ENCODE data around the gene NSF. TPM values are rescaled to one million over a fixed set of nuclear protein-coding genes. Genes with fewer than 3 reads are reported as not detected.
"Not testable (repeated sequence)": the region's sequence is repeated elsewhere in the genome, so short reads cannot be mapped to it uniquely, and the experiment has no call there.

The NSF gene
- polyA plus RNA-seq, 4 donors = 14.1 to 29.9 (median 20.1) TPM

DNA sequence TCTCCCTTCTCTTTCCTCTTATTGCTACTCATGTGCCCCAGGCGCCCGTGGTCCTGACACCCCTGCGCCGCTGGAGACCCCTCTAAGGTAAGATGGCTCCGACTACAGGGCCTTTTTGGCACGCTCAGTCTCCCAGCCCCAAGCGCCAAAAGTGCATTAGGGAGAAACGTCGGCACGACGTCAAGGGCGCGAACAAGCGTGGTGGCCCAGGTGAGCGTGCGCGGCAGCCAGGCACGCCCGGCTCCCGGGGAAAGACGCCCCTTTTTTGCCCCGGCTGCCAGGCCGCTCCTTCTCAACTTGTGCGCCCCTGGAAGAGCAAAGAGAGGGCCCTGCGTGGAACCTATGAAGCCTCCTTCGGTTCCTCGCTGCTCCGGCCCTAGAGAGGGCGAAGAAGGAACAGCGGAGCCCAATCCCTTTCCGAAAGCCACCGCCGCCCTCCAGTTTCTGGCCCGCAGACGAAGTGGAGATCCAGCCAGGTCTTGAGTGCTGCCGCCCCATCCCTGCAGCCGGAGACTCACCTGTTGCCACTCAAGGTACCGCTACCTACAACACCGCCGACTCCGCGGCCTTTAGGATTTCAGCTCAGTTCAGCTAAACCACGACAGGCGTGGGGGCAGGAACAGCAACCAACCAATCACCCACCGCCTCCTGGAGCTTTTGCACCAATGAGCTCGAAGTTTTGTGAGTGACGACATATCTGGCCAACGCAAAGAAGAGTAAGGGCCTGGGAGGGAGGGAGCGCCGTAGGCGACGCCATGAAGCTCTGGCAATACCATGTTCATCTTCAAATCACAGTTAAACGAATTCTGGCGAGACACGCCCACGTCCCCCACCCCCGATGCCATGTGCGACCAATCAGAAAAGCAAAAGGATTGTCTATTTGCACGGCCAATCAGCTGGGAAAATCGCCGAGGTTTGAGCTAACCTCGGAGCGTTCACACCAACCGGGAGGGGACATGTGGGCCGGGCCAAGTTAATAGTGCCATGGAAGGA is 11.1 kb upstream of the NSF start, which contains the start of gene ARL17A:
Gene ARL17A (minus strand): TSS at position 609 of the 993 bp plus-strand sequence. CDS start 3,369 bp downstream, outside the sequence.
- WGBS, 3 donors = 0 to 1% methylated on average over 2 to 14 of the region's 65 CpGs; no CpG with 5 or more reads in 1 of the 3 donors
- H3K4me3 ChIP-seq (ENCODE audit: low read depth in 1 of 3, low read length in 3 of 3) = peak within 1 kb of the TSS in 1 of 3 donors; percentile 13
- FAIRE-seq = peak; percentile 89
- H3K9me3 ChIP-seq (ENCODE audit: control insufficient read depth in 2 of 2, insufficient read depth in 1 of 2, low read depth in 1 of 2, low read length in 1 of 2); H3K36me3 ChIP-seq (ENCODE audit: control insufficient read depth in 3 of 3, insufficient read depth in 2 of 3, low read depth in 1 of 3, low read length in 3 of 3); H3K4me1 ChIP-seq (ENCODE audit: control insufficient read depth in 3 of 3, insufficient read depth in 2 of 3, low read depth in 1 of 3, low read length in 2 of 3); DNase-seq; H3K27me3 ChIP-seq (ENCODE audit: control insufficient read depth in 3 of 3, insufficient read depth in 3 of 3, low read length in 3 of 3): not testable (repeated sequence)
- peak within 1 kb of the TSS in 1 of 3 donors; percentile 44 for H3K27ac ChIP-seq (ENCODE audit: low read depth in 1 of 3, low read length in 2 of 3)

DNA sequence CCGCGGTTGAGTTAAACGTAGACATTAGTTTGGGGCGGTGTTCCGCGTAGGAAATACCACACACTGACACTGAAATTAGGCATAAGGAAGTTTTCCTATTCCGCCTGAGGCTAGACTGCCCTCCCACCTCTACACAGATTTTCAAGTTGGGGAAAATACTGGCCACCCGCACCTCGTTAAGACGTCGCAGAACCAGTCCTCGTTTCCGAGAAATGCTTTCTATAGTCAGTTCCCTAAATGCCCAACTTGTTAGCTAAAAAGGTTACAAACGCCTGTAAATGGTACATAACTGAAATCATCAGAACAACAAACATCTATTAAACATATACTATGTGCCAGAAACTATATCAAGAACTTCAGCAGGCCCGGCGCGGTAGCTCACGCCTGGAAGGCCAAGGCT is 10.4 kb upstream of the NSF start:
- H3K27ac ChIP-seq (ENCODE audit: low read depth in 1 of 3, low read length in 2 of 3) = peak overlapping the region in 1 of 3 donors; percentile 44

DNA sequence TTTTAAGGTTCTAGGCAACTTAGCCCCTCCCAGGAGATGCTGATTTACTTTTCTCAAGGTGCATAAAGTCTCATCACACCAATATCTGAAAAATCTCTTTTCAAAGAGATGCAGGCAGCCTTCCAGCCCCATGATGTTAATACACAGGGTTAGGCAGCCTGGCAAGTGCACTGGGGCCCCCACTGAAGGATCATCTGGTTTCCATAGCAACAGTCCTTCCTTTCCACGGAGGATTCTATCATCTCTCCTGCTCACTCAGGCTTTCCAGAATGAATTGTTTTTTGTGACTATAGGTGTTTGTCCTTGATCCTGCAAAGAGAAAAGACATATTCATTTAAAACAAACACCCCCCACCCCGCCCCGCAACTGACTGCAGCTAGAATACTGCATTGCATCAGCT is 5.0 kb upstream of the NSF start:
- FAIRE-seq = not testable (repeated sequence)

More for the DNA sequence above, 10.4 kb upstream of the NSF start:
- H3K4me1 ChIP-seq (ENCODE audit: control insufficient read depth in 3 of 3, insufficient read depth in 2 of 3, low read depth in 1 of 3, low read length in 2 of 3); H3K9me3 ChIP-seq (ENCODE audit: control insufficient read depth in 2 of 2, insufficient read depth in 1 of 2, low read depth in 1 of 2, low read length in 1 of 2); H3K36me3 ChIP-seq (ENCODE audit: control insufficient read depth in 3 of 3, insufficient read depth in 2 of 3, low read depth in 1 of 3, low read length in 3 of 3); FAIRE-seq; DNase-seq; H3K27me3 ChIP-seq (ENCODE audit: control insufficient read depth in 3 of 3, insufficient read depth in 3 of 3, low read length in 3 of 3): not testable (repeated sequence)
- WGBS, 3 donors = 10 to 26% (median 12%) methylated on average over 5 to 9 of the region's 18 CpGs
- peak overlapping the region in 1 of 3 donors; percentile 13 for H3K4me3 ChIP-seq (ENCODE audit: low read depth in 1 of 3, low read length in 3 of 3)

DNA sequence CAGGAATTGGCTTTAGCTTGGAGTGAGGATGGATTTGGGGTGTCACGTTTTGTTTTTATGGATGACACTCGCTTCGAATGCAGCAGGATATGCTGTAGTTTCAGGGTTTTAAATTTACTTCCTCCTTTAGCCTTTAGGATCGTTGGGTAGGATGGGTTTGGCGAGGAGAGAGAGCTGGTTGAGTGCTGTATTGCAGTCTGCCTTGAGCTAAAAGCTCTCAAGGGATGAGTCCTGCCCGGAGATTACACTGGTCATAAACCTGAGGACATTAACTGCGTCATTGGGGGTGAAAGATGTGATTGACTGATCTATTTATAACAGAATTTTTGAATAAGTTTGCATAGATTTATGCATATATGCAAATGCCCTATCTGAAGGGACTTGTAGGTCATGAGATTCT is 863 bp downstream of the NSF start:
- DNase-seq = not testable (repeated sequence)

More for the DNA sequence above, 5.0 kb upstream of the NSF start:
- H3K9me3 ChIP-seq (ENCODE audit: control insufficient read depth in 2 of 2, insufficient read depth in 1 of 2, low read depth in 1 of 2, low read length in 1 of 2); H3K27me3 ChIP-seq (ENCODE audit: control insufficient read depth in 3 of 3, insufficient read depth in 3 of 3, low read length in 3 of 3); H3K27ac ChIP-seq (ENCODE audit: low read depth in 1 of 3, low read length in 2 of 3); H3K4me1 ChIP-seq (ENCODE audit: control insufficient read depth in 3 of 3, insufficient read depth in 2 of 3, low read depth in 1 of 3, low read length in 2 of 3); DNase-seq; H3K4me3 ChIP-seq (ENCODE audit: low read depth in 1 of 3, low read length in 3 of 3); H3K36me3 ChIP-seq (ENCODE audit: control insufficient read depth in 3 of 3, insufficient read depth in 2 of 3, low read depth in 1 of 3, low read length in 3 of 3): not testable (repeated sequence)
- WGBS, 3 donors = no CpG with 5 or more reads among the region's 3 CpGs

DNA sequence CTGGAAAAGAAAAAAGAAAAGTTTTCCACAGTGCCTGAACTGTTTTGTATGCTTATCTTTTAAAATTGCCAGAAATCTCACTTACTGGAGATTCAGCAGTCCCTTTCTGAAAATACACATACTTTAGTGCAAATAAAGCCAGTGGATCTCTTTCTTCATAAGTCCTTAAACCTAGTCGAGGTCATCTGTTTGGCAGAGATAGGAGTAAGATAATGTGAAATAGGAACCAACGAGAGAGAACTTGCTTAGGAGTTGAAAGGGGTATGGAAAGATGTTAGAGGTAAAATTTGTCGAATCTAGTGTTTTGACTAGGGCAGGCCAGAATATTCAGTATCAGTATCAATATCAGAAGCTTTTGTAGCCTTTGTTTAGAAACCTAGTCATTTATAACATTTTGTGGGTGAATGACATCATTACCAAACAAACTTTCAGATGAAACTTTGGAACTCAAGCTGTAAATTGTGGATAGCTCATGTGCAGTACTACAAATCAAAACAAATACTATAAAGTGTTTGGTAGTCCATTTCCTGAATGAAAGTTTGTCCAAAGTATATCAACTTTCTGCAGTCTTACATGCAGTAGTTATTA is 8.0 kb downstream of the NSF start:
- not testable (repeated sequence) for H3K9me3 ChIP-seq (ENCODE audit: control insufficient read depth in 2 of 2, insufficient read depth in 1 of 2, low read depth in 1 of 2, low read length in 1 of 2); H3K36me3 ChIP-seq (ENCODE audit: control insufficient read depth in 3 of 3, insufficient read depth in 2 of 3, low read depth in 1 of 3, low read length in 3 of 3); FAIRE-seq; H3K4me1 ChIP-seq (ENCODE audit: control insufficient read depth in 3 of 3, insufficient read depth in 2 of 3, low read depth in 1 of 3, low read length in 2 of 3); H3K27me3 ChIP-seq (ENCODE audit: control insufficient read depth in 3 of 3, insufficient read depth in 3 of 3, low read length in 3 of 3); DNase-seq; H3K4me3 ChIP-seq (ENCODE audit: low read depth in 1 of 3, low read length in 3 of 3); H3K27ac ChIP-seq (ENCODE audit: low read depth in 1 of 3, low read length in 2 of 3)
- 9 to 23% (median 10%) methylated on average over 2 of the region's 3 CpGs for WGBS, 3 donors

More for the DNA sequence above, 863 bp downstream of the NSF start:
- not testable (repeated sequence) for H3K27me3 ChIP-seq (ENCODE audit: control insufficient read depth in 3 of 3, insufficient read depth in 3 of 3, low read length in 3 of 3); H3K9me3 ChIP-seq (ENCODE audit: control insufficient read depth in 2 of 2, insufficient read depth in 1 of 2, low read depth in 1 of 2, low read length in 1 of 2); H3K4me3 ChIP-seq (ENCODE audit: low read depth in 1 of 3, low read length in 3 of 3); H3K27ac ChIP-seq (ENCODE audit: low read depth in 1 of 3, low read length in 2 of 3); FAIRE-seq; H3K36me3 ChIP-seq (ENCODE audit: control insufficient read depth in 3 of 3, insufficient read depth in 2 of 3, low read depth in 1 of 3, low read length in 3 of 3); H3K4me1 ChIP-seq (ENCODE audit: control insufficient read depth in 3 of 3, insufficient read depth in 2 of 3, low read depth in 1 of 3, low read length in 2 of 3)
- WGBS, 3 donors = no CpG with 5 or more reads among the region's 7 CpGs

DNA sequence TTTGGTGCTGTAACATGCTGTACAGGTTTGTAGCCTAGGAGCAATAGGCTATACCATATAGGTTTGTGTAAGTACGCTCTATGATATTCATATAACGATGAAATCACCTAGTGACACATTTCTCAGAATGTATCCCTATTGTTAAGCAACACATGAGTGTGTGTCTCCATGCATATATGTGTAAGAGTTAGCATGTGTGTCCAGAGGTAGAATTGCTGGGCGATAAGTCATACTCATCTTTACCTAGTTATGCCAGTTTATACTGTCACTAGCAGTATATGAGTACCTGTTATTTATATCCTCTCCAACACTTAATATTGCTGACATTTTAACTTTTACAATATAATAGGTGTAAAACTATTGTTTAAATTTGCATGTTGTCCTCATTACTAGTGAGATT is 10.3 kb downstream of the NSF start:
- H3K36me3 ChIP-seq (ENCODE audit: control insufficient read depth in 3 of 3, insufficient read depth in 2 of 3, low read depth in 1 of 3, low read length in 3 of 3); FAIRE-seq; H3K27me3 ChIP-seq (ENCODE audit: control insufficient read depth in 3 of 3, insufficient read depth in 3 of 3, low read length in 3 of 3); H3K4me1 ChIP-seq (ENCODE audit: control insufficient read depth in 3 of 3, insufficient read depth in 2 of 3, low read depth in 1 of 3, low read length in 2 of 3); H3K27ac ChIP-seq (ENCODE audit: low read depth in 1 of 3, low read length in 2 of 3); H3K9me3 ChIP-seq (ENCODE audit: control insufficient read depth in 2 of 2, insufficient read depth in 1 of 2, low read depth in 1 of 2, low read length in 1 of 2); DNase-seq; H3K4me3 ChIP-seq (ENCODE audit: low read depth in 1 of 3, low read length in 3 of 3): not testable (repeated sequence)
- no CpG with 5 or more reads among the region's 3 CpGs for WGBS, 3 donors

DNA sequence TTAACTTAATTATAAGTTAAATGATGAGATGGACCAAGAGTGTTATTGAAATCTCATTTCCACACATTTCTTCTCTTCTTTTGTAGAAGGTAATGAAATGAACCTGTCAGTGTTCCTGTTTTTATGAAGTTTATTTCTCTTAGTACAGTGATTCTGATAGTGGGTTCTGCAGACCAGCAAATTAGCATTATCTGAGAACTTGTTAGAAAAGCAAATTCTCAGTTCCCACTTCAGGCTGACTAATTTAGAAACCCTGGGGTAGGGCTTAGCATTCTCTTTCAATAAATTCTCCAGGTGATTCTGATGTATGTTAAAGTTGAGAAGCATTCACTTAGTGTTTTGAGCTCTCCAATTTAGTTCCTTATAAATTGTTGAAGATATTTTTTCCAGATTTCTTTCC is 12.7 kb downstream of the NSF start:
- not testable (repeated sequence) for FAIRE-seq; H3K27me3 ChIP-seq (ENCODE audit: control insufficient read depth in 3 of 3, insufficient read depth in 3 of 3, low read length in 3 of 3); DNase-seq; H3K4me3 ChIP-seq (ENCODE audit: low read depth in 1 of 3, low read length in 3 of 3); H3K9me3 ChIP-seq (ENCODE audit: control insufficient read depth in 2 of 2, insufficient read depth in 1 of 2, low read depth in 1 of 2, low read length in 1 of 2); H3K4me1 ChIP-seq (ENCODE audit: control insufficient read depth in 3 of 3, insufficient read depth in 2 of 3, low read depth in 1 of 3, low read length in 2 of 3); H3K27ac ChIP-seq (ENCODE audit: low read depth in 1 of 3, low read length in 2 of 3); H3K36me3 ChIP-seq (ENCODE audit: control insufficient read depth in 3 of 3, insufficient read depth in 2 of 3, low read depth in 1 of 3, low read length in 3 of 3)

DNA sequence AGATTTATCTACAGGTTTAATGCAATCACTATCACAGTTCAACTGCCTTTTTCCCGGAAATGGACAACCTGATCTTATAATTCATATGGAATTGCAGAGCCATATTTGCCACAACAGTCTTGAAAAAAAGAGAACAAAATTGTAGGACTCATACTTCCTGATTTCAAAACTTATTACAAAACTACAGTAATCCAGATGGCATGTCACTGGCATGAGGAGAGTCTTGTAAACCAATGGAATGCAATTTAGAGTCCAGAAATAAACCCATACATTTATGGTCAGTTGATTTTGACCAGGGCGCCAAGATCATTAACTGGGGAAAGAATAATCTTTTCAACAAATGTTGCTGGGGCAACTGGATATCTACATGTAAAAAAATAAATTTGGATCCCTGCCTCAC is 20.8 kb downstream of the NSF start:
- WGBS, 3 donors = no CpG with 5 or more reads among the region's 2 CpGs
- not testable (repeated sequence) for H3K27me3 ChIP-seq (ENCODE audit: control insufficient read depth in 3 of 3, insufficient read depth in 3 of 3, low read length in 3 of 3)

More for the DNA sequence above, 20.8 kb downstream of the NSF start:
- DNase-seq; H3K36me3 ChIP-seq (ENCODE audit: control insufficient read depth in 3 of 3, insufficient read depth in 2 of 3, low read depth in 1 of 3, low read length in 3 of 3); FAIRE-seq; H3K4me1 ChIP-seq (ENCODE audit: control insufficient read depth in 3 of 3, insufficient read depth in 2 of 3, low read depth in 1 of 3, low read length in 2 of 3); H3K9me3 ChIP-seq (ENCODE audit: control insufficient read depth in 2 of 2, insufficient read depth in 1 of 2, low read depth in 1 of 2, low read length in 1 of 2); H3K4me3 ChIP-seq (ENCODE audit: low read depth in 1 of 3, low read length in 3 of 3); H3K27ac ChIP-seq (ENCODE audit: low read depth in 1 of 3, low read length in 2 of 3): not testable (repeated sequence)

Measured in small intestine (tissue), 7 donors.